Activated CD8-positive, alpha-beta T cell treated with anti-CD3 and anti-CD28 coated beads for 36 hours (primary cell): ENCODE results near the gene KRTAP16-1. TPM values are rescaled to one million over a fixed set of nuclear protein-coding genes. Genes with fewer than 3 reads are reported as not detected.

Source experiments
- ATAC-seq: fragments of 200-7000 bp; cut with Tn5 transposase; one replicate; pipeline ENCODE4 v1.10.0; 2021; ENCODE audit warnings: mild to moderate bottlenecking, moderate library complexity
- CTCF ChIA-PET: fragments of 350-600 bp; sonication (Branson Sonifier 250); formaldehyde crosslinking; loops from one replicate; lab custom pipeline; 2021; ENCODE audit warnings: antibody characterized with exemption; lab: Charles Lee
- POLR2A ChIA-PET: fragments of 350-600 bp; sonication (Branson Sonifier 250); formaldehyde crosslinking; loops from one replicate; lab custom pipeline; 2021; ENCODE audit warnings: antibody characterized with exemption; lab: Charles Lee
- DNase-seq: peaks from one replicate; pipeline ENCODE4 v3.0.0-alpha.2; 2020
- H3K27ac Mint-ChIP-seq: one replicate; pipeline ENCODE4 v1.8.0; 2021; ENCODE audit warnings: mild to moderate bottlenecking, mixed read lengths
- H3K27me3 Mint-ChIP-seq: one replicate; pipeline ENCODE4 v1.8.0; 2021; ENCODE audit warnings: mixed read lengths
- H3K36me3 Mint-ChIP-seq: one replicate; pipeline ENCODE4 v1.8.0; 2021; ENCODE audit warnings: low read depth, mixed read lengths
- H3K4me1 Mint-ChIP-seq: one replicate; pipeline ENCODE4 v1.8.0; 2021; ENCODE audit warnings: low read depth, mixed read lengths
- H3K4me3 Mint-ChIP-seq: one replicate; pipeline ENCODE4 v1.8.0; 2021; ENCODE audit warnings: mild to moderate bottlenecking, moderate library complexity, mixed read lengths
- H3K9me3 Mint-ChIP-seq: one replicate; pipeline ENCODE4 v1.8.0; 2021; ENCODE audit warnings: mixed read lengths
- CTCF ChIP-seq: fragments of 200-600 bp; IDR thresholded peaks from one replicate; pipeline ENCODE4 v1.8.0; 2022; ENCODE audit warnings: antibody characterized with exemption, mild to moderate bottlenecking
- intact Hi-C: fragments of 100-400 bp; cut with micrococcal nuclease; formaldehyde crosslinking; loops from one replicate; pipeline ENCODE4 v1.10.0; 2022
- total RNA-seq, 2 experiments: library from RNA; stranded (reverse); gene quantifications; one replicate each; pipeline ENCODE4 v1.2.3, GENCODE V29; 2021

The KRTAP16-1 gene
- total RNA-seq, 2 experiments from 2014 or later = not detected

GRCh38 chr17:41332239-41332638 lies 23.1 kb upstream of the KRTAP16-1 start:
- no peak for TF ChIP-seq CTCF
- no peak for DNase-seq
- ChIA-PET POLR2A (no interaction called here), CTCF (interaction anchor here (2.7 kb wide), 1 partner anchor 10 kb away, joined by 16 read pairs; no protein-coding TSS in a partner anchor)
- intact Hi-C loops = no loop called here
- H3K4me3 Mint-ChIP-seq = no peak overlapping the region
- no peaks in the 10 kb centered on the region for H3K9me3 Mint-ChIP-seq
- no peak overlapping the region for H3K27ac Mint-ChIP-seq
- H3K27me3 Mint-ChIP-seq = no peaks in the 10 kb centered on the region
- H3K4me1 Mint-ChIP-seq = peaks cover 32% of the 10 kb centered on the region
- H3K36me3 Mint-ChIP-seq = no peaks in the 10 kb centered on the region
- ATAC-seq = no peak

- no peak for ATAC-seq
- Mint-ChIP-seq H3K4me1 (peaks cover 38% of the 10 kb centered on the region), H3K4me3 (no peak overlapping the region), H3K27ac (no peak overlapping the region), H3K27me3 (no peaks in the 10 kb centered on the region), H3K9me3 (no peaks in the 10 kb centered on the region), H3K36me3 (no peaks in the 10 kb centered on the region)
- intact Hi-C loops = no loop called here
- CTCF ChIA-PET = interaction anchor here (2.7 kb wide), 1 partner anchor 9 kb away, joined by 16 read pairs; no protein-coding TSS in a partner anchor
- POLR2A ChIA-PET = no interaction called here
- no peak for TF ChIP-seq CTCF
- DNase-seq = no peak
These were observed 22.5 kb upstream of the KRTAP16-1 start for GRCh38 chr17:41331606-41332005.

GRCh38 chr17:41329279-41329948 lies 20.3 kb upstream of the KRTAP16-1 start:
- peak; percentile 46 for TF ChIP-seq CTCF
- POLR2A ChIA-PET = no interaction called here
- no peak for ATAC-seq

GRCh38 chr17:41328207-41328606 lies 19.1 kb upstream of the KRTAP16-1 start:
- no peak for TF ChIP-seq CTCF
- Mint-ChIP-seq H3K9me3 (no peaks in the 10 kb centered on the region), H3K27ac (no peak overlapping the region), H3K4me1 (peaks cover 19% of the 10 kb centered on the region), H3K36me3 (no peaks in the 10 kb centered on the region), H3K4me3 (no peak overlapping the region), H3K27me3 (no peaks in the 10 kb centered on the region)
- ATAC-seq = no peak
- DNase-seq = no peak
- ChIA-PET CTCF (interaction anchor here (0.9 kb wide), 1 partner anchor 14 kb away, joined by 3 read pairs; no protein-coding TSS in a partner anchor), POLR2A (interaction anchor here (1.0 kb wide), 1 partner anchor 140 kb away, joined by 3 read pairs; no protein-coding TSS in a partner anchor)
- intact Hi-C loops = no loop called here

More at GRCh38 chr17:41329279-41329948, 20.3 kb upstream of the KRTAP16-1 start:
- peak; percentile 49 for DNase-seq
- H3K27ac Mint-ChIP-seq = no peak overlapping the region
- CTCF ChIA-PET = interaction anchor here (0.9 to 1.5 kb wide), 4 partner anchors 19 to 73 kb away, joined by 3 to 4 read pairs (median 4); partner anchors contain the start of gene KRTAP16-1
- no peak overlapping the region for H3K4me3 Mint-ChIP-seq
- H3K27me3 Mint-ChIP-seq = no peaks in the 10 kb centered on the region
- intact Hi-C loops = no loop called here
- no peaks in the 10 kb centered on the region for H3K9me3 Mint-ChIP-seq
- H3K4me1 Mint-ChIP-seq = peaks cover 22% of the 10 kb centered on the region
- H3K36me3 Mint-ChIP-seq = no peaks in the 10 kb centered on the region
